Stimulated activated CD8-positive, alpha-beta memory T cell treated with anti-CD3 and anti-CD28 coated beads, Interleukin-15, amount 100 ng/mL, for 4 hours (primary cell): ENCODE results near the gene SDSL.

Experiments used
- DNase-seq, 2 donors: peaks; one replicate each; pipeline ENCODE4 v3.0.0-alpha.2; 2020; ENCODE audit warnings: low read depth in 2 of 2

Gene SDSL

DNA sequence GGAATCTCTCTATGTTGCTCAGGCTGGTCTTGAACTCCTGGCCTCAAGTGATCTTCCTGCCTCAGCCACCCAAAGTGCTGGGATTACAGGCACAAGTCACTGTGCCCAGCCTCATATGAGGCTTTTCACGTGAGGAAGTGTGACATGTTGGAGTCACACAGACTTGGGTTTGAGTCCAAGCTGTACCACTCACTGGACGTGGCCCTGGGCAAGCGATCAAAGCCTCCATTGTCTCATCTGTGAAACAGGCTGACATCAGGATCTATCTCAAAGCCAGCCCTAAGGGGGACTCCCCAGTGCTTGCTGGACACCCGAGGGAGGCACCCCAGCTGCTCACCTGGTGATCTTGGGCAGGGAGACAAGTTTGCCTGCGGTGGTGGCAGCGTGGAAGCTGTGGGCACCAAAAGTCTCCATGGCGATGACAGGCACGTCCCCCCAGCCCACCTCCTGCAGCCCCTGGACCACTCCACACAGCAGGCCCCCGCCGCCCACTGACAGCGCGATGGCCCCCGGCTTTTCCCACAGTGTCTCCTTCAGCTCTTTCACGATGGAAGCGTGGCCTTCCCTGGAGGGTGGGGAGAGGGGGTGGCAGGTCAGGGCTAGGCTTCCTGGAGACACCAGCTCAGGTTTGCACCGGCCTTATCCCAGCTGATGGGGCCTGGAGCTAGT lies 25.2 kb upstream of the SDSL start:
- DNase-seq = no peak

DNA sequence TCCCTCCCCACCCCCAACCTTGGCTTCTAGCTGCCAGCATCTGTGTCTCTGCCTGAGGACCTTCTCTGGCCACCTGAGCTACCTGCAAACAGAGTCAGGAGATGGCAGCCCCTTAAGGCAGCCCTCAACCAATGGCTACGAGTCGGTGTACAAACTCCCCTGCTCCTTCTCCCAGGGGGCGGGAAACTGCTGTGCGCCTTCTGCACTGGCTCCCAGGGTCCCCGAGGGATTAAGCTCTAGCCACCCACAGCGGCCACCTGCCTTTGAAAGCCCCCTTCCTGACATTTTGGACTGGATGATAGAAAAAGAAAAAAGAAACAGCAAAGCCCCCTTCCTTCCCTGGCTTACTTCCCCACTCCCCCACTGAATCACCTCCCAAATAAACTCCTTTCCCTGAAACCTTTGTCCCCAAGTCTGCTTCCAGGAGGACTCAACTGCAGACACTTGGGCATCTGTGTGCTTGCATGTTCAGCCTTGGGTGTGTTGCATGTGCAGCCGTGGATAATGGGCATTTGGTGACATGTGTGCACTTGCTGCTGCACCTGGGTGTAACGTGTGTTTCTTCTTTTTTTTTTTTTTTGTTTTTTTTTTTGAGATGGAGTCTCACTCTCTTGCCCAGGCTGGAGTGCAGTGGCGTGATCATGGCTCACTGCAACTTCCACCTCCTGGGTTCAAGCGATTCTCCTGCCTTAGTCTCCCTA lies 24.5 kb upstream of the SDSL start:
- no peak for DNase-seq

- DNase-seq = no peak
Measured at GRCh38 chr12:113398346-113399290, 23.6 kb upstream of the SDSL start.

GRCh38 chr12:113399490-113399889 lies 22.7 kb upstream of the SDSL start:
- DNase-seq = no peak

DNA sequence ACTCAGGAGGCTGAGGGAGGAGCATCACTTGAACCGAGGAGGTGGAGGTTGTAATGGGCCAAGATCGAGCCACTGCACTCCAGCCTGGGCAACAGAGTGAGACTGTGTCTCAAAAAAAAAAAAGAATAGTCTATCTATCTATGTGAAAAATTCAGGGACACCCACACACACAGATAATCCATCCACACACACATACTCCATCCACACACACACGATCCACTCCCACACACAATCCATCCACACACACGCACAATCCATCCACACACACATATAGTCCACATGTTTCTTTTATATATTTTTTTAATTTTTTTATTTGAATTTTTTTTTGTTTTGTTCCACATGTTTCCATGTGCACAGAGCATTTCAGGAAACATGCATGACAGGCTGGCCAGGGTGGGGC lies 21.8 kb upstream of the SDSL start:
- DNase-seq = no peak

DNA sequence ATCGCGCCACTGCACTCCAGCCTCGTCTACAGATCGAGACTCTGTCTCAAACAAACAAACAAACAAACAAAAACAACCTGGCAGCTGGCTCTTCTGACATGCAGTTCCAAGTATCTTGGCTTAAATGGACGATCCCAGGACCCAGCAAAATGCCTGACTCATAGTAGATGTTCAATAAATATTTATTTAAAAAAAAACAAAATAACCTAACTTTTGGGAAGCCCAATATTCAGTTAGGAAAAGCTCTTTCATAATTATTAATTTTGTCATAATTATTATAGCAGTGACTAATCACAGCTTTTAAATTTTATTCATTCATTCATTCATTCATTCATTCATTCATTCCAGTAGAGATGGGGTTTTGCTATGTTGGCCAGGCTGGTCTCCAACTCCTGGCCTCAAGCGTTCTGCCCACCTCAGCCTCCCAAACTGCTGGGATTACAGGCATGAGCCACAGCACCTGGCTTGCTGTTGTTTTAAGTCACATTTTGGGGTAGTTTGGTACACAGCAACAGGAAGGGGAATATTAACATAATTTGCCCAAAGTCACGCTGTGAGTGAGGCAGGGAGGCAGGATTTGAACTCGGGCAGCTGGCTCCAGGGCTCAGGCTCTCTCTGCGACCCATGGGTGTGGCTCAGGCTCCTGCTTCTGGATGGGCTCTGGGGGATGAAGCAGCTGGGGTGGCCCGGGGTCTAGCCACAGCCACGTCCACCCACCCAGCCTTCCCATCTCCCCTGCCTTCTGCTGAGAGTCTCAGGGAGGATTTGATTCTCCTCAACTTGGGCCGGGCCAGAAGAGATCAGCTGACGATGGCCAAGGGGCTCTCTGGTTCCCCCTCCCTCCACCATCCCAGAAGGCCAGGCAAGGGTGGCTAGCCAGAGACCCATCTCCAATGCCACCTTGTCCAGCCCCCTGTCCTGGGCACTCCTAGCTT lies 20.8 kb upstream of the SDSL start:
- DNase-seq = no peak

DNA sequence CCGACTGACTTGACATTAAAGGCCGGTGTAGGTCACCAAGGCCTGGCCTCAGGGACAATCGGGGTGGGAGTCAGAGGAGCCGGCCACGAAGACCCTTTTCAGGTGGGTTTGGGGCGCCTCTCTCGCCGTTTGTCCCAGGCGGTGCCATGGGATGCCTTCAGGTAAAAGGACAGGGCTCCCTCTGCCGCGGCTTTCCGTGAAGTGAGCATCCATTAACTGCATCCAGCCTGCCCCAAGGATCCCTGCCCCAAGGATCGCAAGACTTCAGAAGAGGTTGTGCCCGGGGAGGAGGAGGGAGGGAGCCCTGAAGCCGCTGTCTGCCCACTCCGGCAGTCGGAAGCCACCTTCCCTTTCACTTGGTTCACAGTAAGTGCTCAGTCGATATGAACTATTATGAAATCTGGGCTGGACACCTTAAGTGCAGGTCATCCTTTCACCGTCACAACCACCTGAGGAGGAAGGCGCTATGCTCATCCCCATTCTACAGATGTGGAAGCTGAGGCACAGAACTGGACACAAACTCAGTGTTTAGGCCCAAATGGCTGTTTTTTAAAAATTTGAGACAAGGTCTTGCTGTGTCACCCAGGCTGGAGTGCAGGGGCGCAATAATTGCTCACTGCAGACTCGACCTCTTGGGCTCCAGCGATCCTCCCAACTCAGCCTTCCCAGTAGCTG lies 19.5 kb upstream of the SDSL start:
- DNase-seq = no peak

GRCh38 chr12:113403435-113404415 lies 18.5 kb upstream of the SDSL start, which contains the start of gene SDS:
TSS of gene SDS (minus strand) at chr12:113403887. CDS start at chr12:113399708, 4,179 bp downstream.
- no peak for DNase-seq

GRCh38 chr12:113405694-113406093 lies 16.5 kb upstream of the SDSL start:
- no peak for DNase-seq

GRCh38 chr12:113407931-113408600 lies 14.1 kb upstream of the SDSL start:
- no peak for DNase-seq

DNA sequence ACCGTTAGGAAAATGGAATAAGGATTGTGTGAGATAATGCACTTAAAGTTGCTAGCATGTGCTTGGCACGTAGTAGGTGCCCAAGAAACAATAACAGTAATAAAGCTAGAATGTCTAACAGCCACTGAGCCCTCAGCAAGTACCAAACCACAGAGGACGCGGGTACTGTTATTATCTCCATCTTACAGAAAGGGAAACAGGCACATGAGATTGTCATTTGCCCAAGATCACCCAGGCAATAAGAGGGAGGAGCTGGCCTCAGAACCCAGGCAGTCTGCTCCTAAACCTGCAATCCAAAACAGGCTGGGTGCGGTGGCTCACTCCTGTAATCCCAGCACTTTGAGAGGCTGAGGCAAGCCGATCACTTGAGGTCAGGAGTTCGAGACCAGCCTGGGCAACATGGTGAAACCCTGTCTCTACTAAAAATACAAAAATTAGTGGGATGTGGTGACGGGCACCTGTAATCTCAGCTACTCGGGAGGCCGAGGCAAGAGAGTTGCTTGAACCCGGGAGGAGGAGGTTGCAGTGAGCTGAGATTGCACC lies 13.4 kb upstream of the SDSL start:
- DNase-seq = no peak

GRCh38 chr12:113409462-113410124 lies 12.6 kb upstream of the SDSL start:
- no peak for DNase-seq

DNA sequence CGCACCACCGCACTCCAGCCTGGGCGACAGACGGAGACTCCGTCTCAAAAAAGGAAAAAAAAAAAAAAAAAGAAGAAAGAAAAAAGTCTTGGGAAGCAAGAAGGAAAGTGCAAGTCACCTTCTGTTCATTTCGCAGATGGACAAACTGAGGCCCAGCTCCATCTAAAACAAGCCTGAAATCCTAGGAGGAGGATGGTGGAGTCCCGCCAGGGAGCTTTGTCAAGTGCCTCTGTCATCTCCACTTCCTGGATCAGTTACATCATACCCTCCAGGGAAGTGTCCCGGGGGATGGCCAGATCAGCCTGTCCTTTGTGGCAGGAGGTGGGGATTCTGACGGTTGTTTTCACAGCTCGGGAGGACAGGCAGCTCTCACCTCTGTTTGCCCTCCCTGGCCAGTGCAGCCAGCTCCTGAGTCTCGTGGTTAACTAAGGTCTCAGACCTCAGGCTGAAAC lies 8.7 kb upstream of the SDSL start:
- DNase-seq = no peak

GRCh38 chr12:113414519-113415038 lies 7.6 kb upstream of the SDSL start:
- no peak for DNase-seq

DNA sequence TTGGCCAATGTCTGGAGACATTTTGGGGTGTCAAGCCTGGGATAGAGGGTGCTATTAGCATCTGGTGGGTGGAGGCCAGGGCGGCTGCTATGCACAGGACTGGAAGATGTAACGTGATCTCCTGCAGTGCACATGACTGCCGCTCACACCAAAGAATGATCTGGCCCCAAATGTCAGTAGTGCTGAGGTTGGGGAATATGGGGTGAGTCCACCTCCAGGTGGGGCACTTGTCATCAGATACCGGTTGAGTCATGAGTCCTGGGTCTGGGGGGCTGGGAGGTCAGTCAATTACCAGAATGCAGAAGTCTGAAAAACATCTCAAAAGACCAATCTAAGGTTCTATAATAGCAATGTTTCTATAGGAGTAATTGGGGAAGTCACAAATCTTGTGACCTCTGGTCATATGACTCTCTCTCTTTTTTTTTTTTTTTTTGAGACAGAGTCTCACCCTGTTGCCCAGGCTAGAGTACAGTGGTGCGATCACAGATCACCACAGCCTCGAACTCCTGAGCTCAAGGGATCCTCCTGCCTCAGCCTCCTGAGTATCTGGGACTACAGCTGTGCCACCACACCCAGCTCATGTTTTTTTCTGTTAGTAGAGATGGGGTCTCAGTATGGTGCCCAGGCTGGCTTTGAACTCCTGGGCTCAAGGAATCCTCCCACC lies 6.0 kb upstream of the SDSL start:
- DNase-seq = no peak

GRCh38 chr12:113418213-113418879 lies 3.8 kb upstream of the SDSL start:
- no peak for DNase-seq
